ENCODE data around the gene GPR15LG.
A peak's percentile ranks its signal among the peaks of the same experiment; 100 is the strongest.
"Not testable (repeated sequence)": the region's sequence is repeated elsewhere in the genome, so short reads cannot be mapped to it uniquely, and the experiment has no call there.

The GPR15LG gene

DNA sequence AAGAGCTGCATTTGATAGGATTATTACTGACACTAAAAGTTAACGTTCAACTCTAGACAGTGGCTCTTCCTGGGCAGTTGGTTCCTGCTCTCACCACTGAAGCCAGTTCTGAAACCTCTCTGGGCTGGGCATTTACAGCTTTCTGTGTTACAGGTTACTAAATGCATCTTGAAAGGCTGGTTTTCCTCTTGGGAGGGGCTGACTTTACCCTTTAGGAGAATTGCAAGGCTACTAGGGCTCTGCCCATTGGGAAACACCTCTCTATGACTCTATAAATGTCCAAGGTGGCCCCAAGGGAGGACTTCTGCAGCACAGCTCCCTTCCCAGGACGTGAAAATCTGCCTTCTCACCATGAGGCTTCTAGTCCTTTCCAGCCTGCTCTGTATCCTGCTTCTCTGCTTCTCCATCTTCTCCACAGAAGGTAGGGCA is at the start of gene GPR15LG:
Gene GPR15LG, plus strand, starts transcription at position 301 of the 429 bp plus-strand sequence. Its CDS starts 51 bp downstream, at position 352.
- DNase-seq: no peak

DNA sequence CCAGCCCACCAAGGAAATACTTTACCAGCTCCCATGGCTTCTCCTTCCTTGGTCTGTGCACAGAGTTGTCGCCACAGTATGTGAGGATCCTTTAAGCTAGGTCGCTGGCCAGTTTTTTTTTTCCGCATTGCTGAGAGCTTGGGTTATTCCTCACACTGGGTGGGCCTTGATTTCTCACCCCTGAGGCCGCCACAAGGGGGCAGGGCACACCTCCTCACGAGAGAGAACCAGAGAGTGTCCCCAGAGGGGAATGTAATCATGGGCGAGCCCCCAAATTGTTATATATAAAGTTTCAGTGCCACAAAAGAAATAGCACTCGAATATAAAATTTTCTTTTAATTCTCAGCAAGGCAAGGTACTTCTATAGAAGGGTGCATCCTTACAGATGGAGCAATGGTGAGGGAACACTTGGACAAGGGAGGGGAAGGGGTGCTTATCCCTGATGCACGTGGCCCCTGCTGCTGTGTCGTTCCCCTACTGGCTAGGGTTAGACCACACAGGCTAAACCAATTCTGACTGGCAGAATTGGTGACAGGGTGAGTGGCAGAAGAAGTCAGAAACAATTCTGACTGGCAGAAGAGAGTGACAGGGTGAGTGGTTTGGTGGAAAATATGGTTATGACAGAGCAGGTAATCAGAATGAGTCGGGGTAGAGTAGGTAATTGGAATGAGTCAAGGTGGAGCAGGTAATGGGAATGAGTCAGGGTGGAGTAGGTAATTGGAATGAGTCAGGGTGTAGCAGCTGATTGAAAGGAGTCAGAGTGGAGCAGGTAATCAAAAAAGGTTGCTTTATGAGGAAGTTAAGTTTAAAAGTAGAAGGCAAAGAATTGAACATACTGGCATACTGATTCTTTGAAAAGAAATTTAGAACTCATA is 47.5 kb upstream of the GPR15LG start:
- DNase-seq: peak; percentile 9

GRCh38 chr10:84126785-84127167 is 46.8 kb upstream of the GPR15LG start:
- DNase-seq: no peak

DNA sequence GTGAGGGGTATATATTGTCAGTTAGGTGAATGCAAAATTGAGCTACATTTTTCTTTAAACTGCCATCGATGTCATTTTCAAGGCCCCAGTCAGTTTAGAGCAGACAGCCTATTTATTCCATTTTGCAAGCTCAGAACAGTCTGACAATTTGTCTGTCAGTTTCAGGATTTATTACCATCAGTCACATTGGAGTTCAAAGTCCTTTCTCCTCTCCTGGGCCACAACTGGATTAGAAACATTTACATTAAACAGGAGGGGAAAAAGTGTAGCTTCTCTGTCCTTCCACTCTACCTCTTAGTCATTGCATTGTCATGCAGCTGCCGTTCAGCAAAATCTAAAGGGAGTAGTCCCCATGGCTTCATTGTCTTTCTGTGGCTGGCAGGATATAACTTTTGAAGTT is 37.8 kb upstream of the GPR15LG start:
- no peak for DNase-seq

DNA sequence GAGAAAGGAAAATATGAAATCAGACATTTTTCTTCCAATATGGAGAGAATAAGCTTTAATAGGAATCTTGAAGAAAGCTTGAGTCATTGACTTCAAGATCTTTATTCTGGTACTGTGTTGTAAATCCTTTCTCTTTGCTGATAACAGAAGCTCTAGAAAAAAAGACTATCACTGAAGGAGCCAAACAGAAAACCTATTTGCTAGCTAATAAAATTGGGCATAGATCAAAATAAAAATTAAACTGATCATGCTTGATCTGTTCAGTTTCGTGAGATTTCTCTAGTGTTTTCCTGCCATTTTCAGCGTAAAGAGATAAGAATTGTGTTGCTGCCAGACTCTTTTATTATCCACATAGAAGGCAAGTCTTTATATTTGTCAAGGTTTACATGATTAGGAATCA is 35.8 kb upstream of the GPR15LG start:
- DNase-seq: no peak

DNA sequence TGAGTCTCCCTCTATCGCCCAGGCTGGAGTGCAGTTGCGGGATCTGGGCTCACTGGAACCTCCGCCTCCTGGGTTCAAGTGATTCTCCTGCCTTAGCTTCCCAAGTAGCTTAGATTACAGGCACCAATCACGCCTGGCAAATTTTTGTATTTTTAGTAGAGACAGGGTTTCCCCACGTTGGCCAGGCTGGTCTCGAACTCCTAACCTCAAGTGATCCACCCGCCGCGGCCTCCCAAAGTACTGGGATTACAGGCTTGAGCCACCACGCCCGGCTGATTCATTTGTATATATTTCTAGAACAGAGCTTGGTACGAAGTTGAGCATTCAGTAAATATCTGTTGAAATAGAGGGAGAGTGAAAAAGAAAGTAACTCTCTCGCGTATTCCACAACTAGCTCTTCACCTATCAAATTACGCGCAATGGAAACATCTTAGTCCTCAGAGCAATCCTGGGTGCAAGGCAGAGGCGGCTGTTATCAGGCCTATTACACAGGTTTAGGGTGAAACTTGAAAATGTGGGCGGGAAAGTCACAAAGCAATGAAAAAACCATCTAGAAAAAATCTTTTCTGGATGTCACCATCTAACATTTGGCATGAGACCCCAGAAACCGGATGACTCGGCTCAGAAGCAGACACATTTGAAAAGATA is 35.0 kb upstream of the GPR15LG start:
- DNase-seq: peak; percentile 73

- DNase-seq: peak; percentile 99
These were observed 34.2 kb upstream of the GPR15LG start, which contains the start of gene GHITM for GRCh38 chr10:84139126-84140035. TSS of gene GHITM (plus strand) at chr10:84139509. CDS start at chr10:84141501, 1,992 bp downstream.

GRCh38 chr10:84140036-84140379 is 33.6 kb upstream of the GPR15LG start:
- DNase-seq: no peak

DNA sequence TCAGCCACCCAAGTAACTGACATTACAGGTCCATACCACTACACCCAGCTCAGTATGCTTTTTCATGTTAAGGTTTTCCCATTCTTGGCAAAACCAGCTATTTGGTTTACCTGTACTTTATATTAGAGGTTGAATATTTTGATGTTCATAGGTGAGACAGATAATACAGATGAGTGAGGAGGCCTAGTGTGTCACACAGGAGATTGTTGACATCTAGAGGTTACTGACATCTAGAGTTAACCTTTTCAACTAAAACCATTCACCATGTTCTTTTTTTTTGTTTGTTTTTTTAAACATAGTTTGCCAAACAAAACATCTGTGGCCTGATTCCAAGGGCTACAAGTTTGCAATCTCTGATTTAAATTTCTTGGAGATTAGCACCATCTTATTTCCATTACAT is 26.3 kb upstream of the GPR15LG start:
- DNase-seq: no peak

GRCh38 chr10:84148006-84148597 is 25.5 kb upstream of the GPR15LG start:
- DNase-seq: not testable (repeated sequence)

- DNase-seq: no peak
These were observed 23.7 kb upstream of the GPR15LG start for GRCh38 chr10:84149854-84150253.

- no peak for DNase-seq
These were observed 20.8 kb upstream of the GPR15LG start for GRCh38 chr10:84152769-84153168.

- no peak for DNase-seq
These were observed 18.1 kb upstream of the GPR15LG start for GRCh38 chr10:84155521-84155920.

DNA sequence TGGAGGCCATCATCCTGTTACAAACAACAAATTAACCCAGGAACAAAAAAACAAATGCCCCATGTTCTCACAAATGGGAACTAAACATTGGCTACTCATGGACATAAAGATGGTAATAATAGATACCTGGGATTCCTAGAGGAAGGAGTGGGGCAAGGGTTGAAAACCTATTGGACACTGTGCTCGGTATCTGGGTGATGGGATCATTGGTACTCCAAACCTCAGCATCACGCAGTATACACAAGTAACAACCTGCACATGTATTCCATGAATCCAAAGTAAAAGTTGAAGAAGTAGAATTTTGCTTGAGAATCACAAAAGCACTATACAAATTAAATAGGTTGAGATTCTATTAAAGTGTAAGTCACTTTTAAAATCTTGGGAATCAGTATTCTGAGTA is 17.6 kb upstream of the GPR15LG start:
- no peak for DNase-seq

- peak; percentile 48 for DNase-seq
These were observed 16.8 kb upstream of the GPR15LG start for GRCh38 chr10:84156768-84157167.

DNA sequence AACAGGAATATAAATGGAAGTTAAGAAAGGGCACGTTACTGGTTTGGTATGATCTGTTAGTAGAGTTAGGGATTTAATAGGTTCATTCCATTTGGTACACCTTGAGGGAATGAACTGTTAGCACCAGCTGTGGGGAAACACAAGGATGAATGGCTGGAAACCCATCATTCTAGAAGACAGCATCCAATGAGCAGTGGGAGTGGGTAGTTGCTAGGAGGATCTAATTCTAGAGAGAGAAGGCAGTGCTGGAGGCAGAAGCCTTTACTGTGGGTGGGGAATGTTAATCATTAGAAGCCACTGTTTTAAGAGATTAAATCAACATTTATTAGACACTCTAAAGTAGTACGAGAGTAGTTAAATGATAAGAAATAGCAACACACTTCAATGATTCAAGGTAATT is 15.5 kb upstream of the GPR15LG start:
- no peak for DNase-seq

DNA sequence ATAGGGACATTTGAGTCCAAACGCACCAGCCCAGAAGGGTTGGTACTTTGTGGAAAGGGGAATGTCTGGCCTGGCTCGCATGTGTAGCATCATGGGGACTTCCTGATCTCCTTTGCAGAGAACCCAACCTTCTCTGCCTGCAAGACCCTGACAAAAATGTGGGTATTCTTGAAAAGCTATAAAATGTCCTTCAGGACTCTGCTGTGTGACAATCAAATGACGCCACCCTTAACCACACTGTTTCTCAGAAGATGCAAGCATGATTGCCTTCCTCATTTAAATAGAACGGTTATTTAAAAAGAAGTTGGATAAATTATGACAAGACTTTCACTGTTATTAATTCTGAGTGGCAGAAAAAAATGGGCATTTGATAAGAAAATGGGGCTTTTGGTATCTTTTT is 15.1 kb upstream of the GPR15LG start:
- no peak for DNase-seq

- no peak for DNase-seq
These were observed 14.4 kb upstream of the GPR15LG start for GRCh38 chr10:84159076-84159685.

DNA sequence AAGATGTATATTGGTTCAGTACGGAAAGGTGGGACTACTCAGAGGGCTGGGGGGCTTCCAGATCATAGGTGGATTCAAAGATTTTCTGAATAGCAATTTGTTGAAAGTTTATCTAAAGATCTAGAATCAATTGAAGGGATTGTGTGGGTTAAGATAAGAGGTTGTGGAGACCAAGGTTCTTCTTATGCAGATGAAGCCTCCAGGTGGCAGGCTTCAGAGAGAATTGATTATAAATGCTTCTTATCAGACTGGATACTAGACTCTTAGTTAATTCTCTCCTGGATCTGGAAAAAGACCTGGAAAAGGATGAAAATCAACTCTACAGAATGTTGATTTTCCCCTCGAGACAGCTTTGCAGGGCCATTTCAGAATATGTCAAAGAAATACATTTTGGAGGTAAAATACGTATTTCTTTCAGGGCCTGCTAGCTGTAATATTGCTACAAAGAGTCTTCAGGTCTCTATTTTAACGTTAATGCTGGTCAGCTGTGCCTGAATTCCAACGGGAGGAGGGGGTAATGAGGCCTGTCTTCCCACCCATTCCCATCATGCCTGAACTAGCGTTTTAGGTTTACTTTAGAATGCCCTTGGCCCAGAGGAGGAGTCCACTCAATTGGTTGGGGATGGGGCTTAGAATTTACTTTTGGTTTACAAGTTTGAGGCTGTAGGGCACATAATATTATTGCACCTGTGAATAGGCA is 12.8 kb upstream of the GPR15LG start:
- DNase-seq: no peak

DNA sequence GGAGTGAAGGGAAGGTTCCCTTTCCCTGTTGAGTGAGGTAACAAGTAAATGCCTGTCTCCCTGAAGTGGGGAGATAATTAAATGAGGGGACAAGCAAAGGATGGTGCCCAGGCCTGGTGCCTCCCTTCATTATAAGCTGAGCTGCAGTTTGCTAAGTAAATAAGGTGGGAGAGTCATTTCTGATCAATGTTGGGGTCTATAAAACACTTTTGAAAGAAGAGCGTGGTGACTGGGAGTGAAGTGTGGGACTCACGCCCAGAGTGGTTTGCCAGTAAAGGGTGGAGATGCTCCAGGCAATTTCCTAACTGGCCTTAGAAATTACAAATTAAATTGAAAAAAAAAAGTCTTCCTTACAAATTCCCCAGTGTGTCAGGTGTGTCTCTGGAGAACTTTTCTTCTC is 9.6 kb upstream of the GPR15LG start:
- no peak for DNase-seq

GRCh38 chr10:84164442-84164841 is 9.2 kb upstream of the GPR15LG start:
- DNase-seq: no peak

All from stimulated activated CD4-positive, alpha-beta T cell treated with anti-CD3 and anti-CD28 coated beads, Interleukin-15, amount 100 ng/mL, for 24 hours (primary cell).